Brain microvascular endothelial cell (primary cell): ENCODE measurements around the gene ANAPC5.
"Not testable (repeated sequence)": the region's sequence is repeated elsewhere in the genome, so short reads cannot be mapped to it uniquely, and the experiment has no call there.

ENCODE experiments used
- DNase-seq: peaks from one replicate; pipeline ENCODE4 v3.0.0-alpha.2; 2020
- H3K27ac ChIP-seq: fragments of 250-450 bp; sonication (Bioruptor Pico); 2 replicates; pipeline ENCODE4 v1.5.1; 2020; ENCODE audit warnings: mild to moderate bottlenecking, moderate library complexity
- H3K27me3 ChIP-seq: fragments of 250-450 bp; sonication (Bioruptor Pico); replicated peaks from 2 replicates; pipeline ENCODE4 v1.5.1; 2020; ENCODE audit warnings: mild to moderate bottlenecking
- H3K36me3 ChIP-seq: fragments of 250-450 bp; sonication (Bioruptor Pico); replicated peaks from 2 replicates; pipeline ENCODE4 v1.5.1; 2020; ENCODE audit warnings: mild to moderate bottlenecking
- H3K4me3 ChIP-seq: 2 replicates; pipeline ENCODE4 v1.5.1; 2011; ENCODE audit warnings: low read depth, mild to moderate bottlenecking, control low read depth, low read length, moderate library complexity
- in situ Hi-C: cut with HindIII; loops from 2 replicates; pipeline ENCODE4 v1.10.0; 2017; ENCODE audit warnings: low sequenced_read_pairs, low pct_ligation_motif_present
- TF ChIP-seq, protein P1 (sequence below): IDR thresholded peaks from 2 replicates; pipeline ENCODE4 v1.5.1; 2011; ENCODE audit warnings: low read depth, mild to moderate bottlenecking, moderate library complexity, low read length, control low read depth, inconsistent platforms; ENCODE audit errors: missing control alignments

Gene ANAPC5

DNA sequence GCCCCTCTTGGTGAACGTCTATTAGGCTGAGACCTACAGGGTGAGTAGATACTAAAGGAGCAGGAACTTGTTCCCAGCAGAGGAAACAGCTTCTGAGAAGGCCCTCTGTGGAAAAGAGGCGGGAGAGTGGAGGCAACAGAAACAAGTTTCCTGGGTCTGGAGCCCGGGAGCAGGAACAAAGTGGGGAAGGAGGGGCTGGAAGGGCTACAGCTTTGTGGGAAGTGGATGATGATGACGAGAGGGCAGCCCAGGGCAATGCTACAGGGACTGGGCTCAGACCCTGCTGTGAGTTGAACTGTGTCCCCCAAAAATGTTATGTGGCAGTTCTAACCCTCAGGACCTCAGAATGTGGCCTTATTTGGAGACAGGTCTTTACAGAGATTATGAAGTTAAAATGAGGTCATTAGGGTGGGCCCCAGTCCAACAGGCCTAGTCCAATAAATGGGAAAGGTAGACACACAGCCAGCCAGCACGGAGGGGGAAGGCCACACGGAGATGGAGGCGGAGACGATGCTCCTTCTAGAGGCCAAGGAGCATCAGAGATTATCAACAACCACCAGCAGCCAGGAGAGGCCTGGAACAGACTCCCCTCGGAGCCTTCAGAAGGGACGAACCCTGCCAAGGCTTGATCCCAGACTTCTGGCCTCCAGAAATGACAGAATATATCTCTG lies 70.0 kb downstream of the ANAPC5 start:
- Histone ChIP-seq H3K4me3 (no peak overlapping the region), H3K36me3 (peaks cover 4% of the 10 kb centered on the region), H3K27me3 (no peaks in the 10 kb centered on the region), H3K27ac (no peak overlapping the region)
- TF ChIP-seq, protein P1, sequence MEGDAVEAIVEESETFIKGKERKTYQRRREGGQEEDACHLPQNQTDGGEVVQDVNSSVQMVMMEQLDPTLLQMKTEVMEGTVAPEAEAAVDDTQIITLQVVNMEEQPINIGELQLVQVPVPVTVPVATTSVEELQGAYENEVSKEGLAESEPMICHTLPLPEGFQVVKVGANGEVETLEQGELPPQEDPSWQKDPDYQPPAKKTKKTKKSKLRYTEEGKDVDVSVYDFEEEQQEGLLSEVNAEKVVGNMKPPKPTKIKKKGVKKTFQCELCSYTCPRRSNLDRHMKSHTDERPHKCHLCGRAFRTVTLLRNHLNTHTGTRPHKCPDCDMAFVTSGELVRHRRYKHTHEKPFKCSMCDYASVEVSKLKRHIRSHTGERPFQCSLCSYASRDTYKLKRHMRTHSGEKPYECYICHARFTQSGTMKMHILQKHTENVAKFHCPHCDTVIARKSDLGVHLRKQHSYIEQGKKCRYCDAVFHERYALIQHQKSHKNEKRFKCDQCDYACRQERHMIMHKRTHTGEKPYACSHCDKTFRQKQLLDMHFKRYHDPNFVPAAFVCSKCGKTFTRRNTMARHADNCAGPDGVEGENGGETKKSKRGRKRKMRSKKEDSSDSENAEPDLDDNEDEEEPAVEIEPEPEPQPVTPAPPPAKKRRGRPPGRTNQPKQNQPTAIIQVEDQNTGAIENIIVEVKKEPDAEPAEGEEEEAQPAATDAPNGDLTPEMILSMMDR, result no peak
- DNase-seq, result no peak
- in situ Hi-C loops, result no loop called here

DNA sequence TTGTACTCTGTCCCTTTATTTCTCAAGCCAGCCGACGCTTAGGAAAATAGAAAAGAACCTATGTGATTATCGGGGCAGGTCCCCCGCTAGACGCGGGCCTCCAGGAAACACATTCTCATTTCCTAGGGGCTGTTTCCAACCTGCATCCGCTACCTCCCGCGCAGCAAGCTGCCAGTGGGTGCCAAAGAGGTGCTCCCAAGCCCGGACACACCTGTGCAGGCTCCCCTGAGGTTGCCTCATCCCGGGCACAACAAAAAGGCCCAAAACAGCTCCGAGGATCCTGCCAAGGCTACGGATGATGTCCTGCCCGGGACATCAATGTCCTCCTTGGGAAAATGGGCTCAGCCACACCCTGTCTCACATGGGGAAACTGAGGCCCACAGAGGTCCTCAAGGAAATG lies 71.1 kb downstream of the ANAPC5 start:
- H3K36me3 ChIP-seq, H3K27ac ChIP-seq, H3K27me3 ChIP-seq, H3K4me3 ChIP-seq, DNase-seq, in situ Hi-C loops: not testable (repeated sequence)

DNA sequence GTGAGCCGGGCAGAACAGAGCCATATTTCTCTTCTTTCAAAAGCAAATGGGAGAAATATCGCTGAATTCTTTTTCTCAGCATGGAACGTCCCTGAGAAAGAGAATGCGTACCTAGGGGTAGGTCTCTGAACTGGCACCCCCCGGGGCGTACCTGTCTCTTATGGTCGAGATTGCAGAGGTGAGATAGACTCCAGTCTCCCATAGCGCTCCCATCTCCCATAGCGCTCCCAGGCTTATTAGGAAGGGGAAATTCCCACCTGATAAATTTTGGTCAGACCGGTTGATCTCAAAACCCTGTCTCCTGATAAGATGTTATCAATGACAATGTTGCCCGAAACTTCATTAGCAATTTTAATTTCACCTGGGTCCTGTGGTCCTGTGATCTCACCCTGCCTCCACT lies 71.7 kb downstream of the ANAPC5 start:
- H3K27me3 ChIP-seq, H3K4me3 ChIP-seq, H3K27ac ChIP-seq, H3K36me3 ChIP-seq, DNase-seq, in situ Hi-C loops: not testable (repeated sequence)

DNA sequence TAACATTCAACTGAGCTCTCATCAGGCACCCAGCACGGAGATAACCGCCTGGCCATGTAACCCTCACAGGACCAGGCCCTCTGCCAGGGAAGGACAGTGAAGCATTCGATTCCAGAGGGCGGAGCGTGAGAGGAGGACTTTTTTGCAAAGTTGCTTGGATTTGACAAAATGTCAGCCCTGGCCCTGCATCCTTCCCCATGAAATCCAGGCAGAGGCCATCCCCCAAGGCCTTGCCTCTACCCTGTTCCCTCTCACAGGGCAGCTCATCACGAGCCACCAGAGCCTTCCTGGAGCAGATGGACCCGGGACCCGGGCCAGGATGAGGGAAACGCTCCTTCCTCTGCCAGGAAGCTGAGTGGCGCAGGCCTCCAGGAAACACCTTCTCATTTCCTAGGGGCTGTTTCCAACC lies 72.7 kb downstream of the ANAPC5 start:
- Histone ChIP-seq H3K27ac (no peak overlapping the region), H3K27me3 (no peaks in the 10 kb centered on the region), H3K4me3 (no peak overlapping the region), H3K36me3 (peaks cover 4% of the 10 kb centered on the region)
- in situ Hi-C loops, result no loop called here
- DNase-seq, result no peak
- TF ChIP-seq, protein P1, result no peak

DNA sequence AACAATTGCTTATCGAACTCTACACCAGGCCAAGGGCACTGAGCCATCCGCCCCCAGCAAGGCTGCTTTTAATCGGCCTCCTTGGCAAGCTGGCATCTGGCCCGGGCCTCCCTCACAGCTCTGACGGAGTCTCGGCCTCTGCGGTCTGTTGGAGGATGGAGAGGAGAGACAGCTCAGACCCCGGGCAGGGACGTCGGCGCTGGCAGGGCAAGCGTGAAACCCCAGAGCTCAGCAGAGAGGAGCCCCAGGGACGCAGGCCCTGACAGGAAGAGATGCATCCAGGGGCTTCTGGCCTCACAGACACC lies 73.2 kb downstream of the ANAPC5 start:
- TF ChIP-seq, protein P1, result no peak
- in situ Hi-C loops, result no loop called here
- DNase-seq, result no peak
- H3K4me3 ChIP-seq, result no peak overlapping the region
- peaks cover 7% of the 10 kb centered on the region for H3K36me3 ChIP-seq
- H3K27ac ChIP-seq, result no peak overlapping the region
- no peaks in the 10 kb centered on the region for H3K27me3 ChIP-seq

DNA sequence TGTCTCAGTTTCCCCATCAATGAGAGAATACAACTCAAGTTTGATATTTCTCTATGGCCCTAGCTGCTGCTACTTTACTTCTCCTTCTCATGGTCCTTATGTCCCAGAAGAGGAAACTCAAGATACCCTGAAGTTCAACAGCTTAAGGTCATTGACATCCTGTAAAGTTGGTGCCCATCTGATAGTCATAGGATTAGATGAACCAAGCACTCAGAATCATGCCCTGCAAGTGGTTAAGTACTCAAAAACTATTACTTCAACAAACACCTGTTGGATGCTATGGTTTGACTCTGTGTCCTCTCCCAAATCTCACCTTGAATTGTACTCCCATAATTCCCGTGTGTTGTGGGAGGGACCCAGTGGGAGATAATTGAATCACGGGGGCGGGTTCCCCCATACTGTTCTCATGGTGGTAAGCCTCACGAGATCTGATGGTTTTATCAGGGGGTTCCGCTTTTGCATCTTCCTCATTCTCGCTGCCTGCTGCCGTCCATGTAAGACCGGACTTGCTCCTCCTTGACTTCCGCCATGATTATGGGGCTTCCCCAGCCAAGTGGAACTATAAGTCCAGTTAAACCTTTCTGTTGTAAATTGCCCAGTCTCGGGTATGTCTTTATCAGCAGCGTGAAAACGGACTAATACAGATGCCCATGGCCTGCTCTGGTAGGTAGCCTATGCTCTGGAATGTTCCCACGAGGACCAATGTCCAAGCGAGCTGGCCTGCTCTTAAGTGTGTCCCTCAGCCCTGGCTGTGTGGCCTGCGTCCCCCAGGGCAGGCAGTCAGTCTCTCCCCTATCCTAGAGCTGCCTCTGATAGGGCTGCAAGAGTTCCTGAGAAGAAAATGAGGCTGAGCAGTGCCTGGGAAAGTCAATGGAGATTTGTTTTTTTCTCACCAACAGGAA lies 73.8 kb downstream of the ANAPC5 start:
- TF ChIP-seq, protein P1, result no peak
- Histone ChIP-seq H3K36me3 (peaks cover 10% of the 10 kb centered on the region), H3K27me3 (no peaks in the 10 kb centered on the region), H3K27ac (no peak overlapping the region), H3K4me3 (no peak overlapping the region)
- in situ Hi-C loops, result no loop called here
- DNase-seq, result no peak
